CD14-positive monocyte (primary cell): ENCODE results near the gene IPPK. TPM values are rescaled to one million over a fixed set of nuclear protein-coding genes. Genes with fewer than 3 reads are reported as not detected.

Source experiments
- DNase-seq, 3 donors: peaks; one replicate each; pipeline ENCODE4 v3.0.0-alpha.2; 2011 to 2022
- H2AFZ ChIP-seq: 2 replicates; pipeline ENCODE4 v1.6.0; 2012; ENCODE audit warnings: mild to moderate bottlenecking, low read depth, low read length, inconsistent platforms; ENCODE audit not compliant: insufficient read depth, poor library complexity, severe bottlenecking
- H3K27ac ChIP-seq, 2 donors: 1 replicate in 1 of 2; 2 replicates in 1 of 2; pipeline ENCODE4 v1.5.1; 2012 to 2013; ENCODE audit warnings: low read length in 2 of 2, control low read depth in 1 of 2, inconsistent platforms in 1 of 2, low read depth in 1 of 2, mild to moderate bottlenecking in 1 of 2
- H3K27me3 ChIP-seq, 2 donors: one replicate each; pipeline versions ENCODE4 v1.6.0 to v1.6.1; 2011 to 2013; ENCODE audit warnings: low read length in 2 of 2; ENCODE audit not compliant: control insufficient read depth in 2 of 2, insufficient read depth in 2 of 2
- H3K36me3 ChIP-seq, 2 donors: replicated peaks in 1 of 2; 1 replicate in 1 of 2; 2 replicates in 1 of 2; pipeline versions ENCODE4 v1.5.1 to v1.6.1; 2012 to 2013; ENCODE audit warnings: low read length in 2 of 2, control low read depth in 1 of 2, inconsistent platforms in 1 of 2, mild to moderate bottlenecking in 1 of 2; ENCODE audit not compliant: insufficient read depth in 2 of 2, control insufficient read depth in 1 of 2
- H3K4me1 ChIP-seq, 2 donors: 1 replicate in 1 of 2; 2 replicates in 1 of 2; pipeline versions ENCODE4 v1.5.1 to v1.6.1; 2012 to 2013; ENCODE audit warnings: low read length in 2 of 2, control low read depth in 1 of 2, inconsistent platforms in 1 of 2, mild to moderate bottlenecking in 1 of 2, moderate library complexity in 1 of 2; ENCODE audit not compliant: insufficient read depth in 2 of 2, control insufficient read depth in 1 of 2
- H3K4me2 ChIP-seq: replicated peaks from 2 replicates; pipeline ENCODE3; 2012; ENCODE audit warnings: low read length, moderate library complexity, mild to moderate bottlenecking; ENCODE audit not compliant: poor library complexity, severe bottlenecking; ENCODE audit errors: extremely low read depth
- H3K4me3 ChIP-seq, 3 experiments: fragments of 200-600 bp in 1 of 3; sonication (generic) in 1 of 3; replicated peaks in 1 of 3; 1 replicate in 2 of 3; 2 replicates in 1 of 3; pipeline ENCODE4 v1.5.1; 2011 to 2013; ENCODE audit warnings: low read length in 3 of 3, mild to moderate bottlenecking in 3 of 3, control low read depth in 2 of 3, low read depth in 2 of 3, inconsistent platforms in 1 of 3, moderate library complexity in 1 of 3
- H3K79me2 ChIP-seq: 2 replicates; pipeline ENCODE4 v1.6.0; 2012; ENCODE audit warnings: mild to moderate bottlenecking, control low read depth, inconsistent platforms, low read length, moderate library complexity; ENCODE audit not compliant: insufficient read depth
- H3K9ac ChIP-seq: 2 replicates; pipeline ENCODE4 v1.6.0; 2017; ENCODE audit warnings: low read length, mild to moderate bottlenecking; ENCODE audit not compliant: insufficient read depth, poor library complexity, severe bottlenecking
- H3K9me3 ChIP-seq, 2 donors: replicated peaks in 1 of 2; 1 replicate in 1 of 2; 2 replicates in 1 of 2; pipeline versions ENCODE4 v1.5.1 to v1.6.1; 2012 to 2013; ENCODE audit warnings: low read length in 2 of 2, control low read depth in 1 of 2; ENCODE audit not compliant: control insufficient read depth in 1 of 2, insufficient read depth in 1 of 2
- H4K20me1 ChIP-seq: 2 replicates; pipeline ENCODE4 v1.6.0; 2012; ENCODE audit warnings: mild to moderate bottlenecking, low read length, control low read depth, moderate library complexity; ENCODE audit not compliant: insufficient read depth
- H3K27ac Mint-ChIP-seq, 7 donors: one replicate each; pipeline ENCODE4 v1.8.0; 2020; ENCODE audit warnings: mild to moderate bottlenecking in 7 of 7, mixed read lengths in 7 of 7, moderate library complexity in 6 of 7, inconsistent platforms in 2 of 7
- H3K27me3 Mint-ChIP-seq, 3 donors: one replicate each; pipeline ENCODE4 v1.8.0; 2021 to 2022; ENCODE audit warnings: low read depth in 3 of 3, mild to moderate bottlenecking in 3 of 3, mixed read lengths in 3 of 3, moderate library complexity in 3 of 3, inconsistent platforms in 1 of 3
- H3K36me3 Mint-ChIP-seq, 2 donors: one replicate each; pipeline ENCODE4 v1.8.0; 2020; ENCODE audit warnings: mixed read lengths in 2 of 2, inconsistent platforms in 1 of 2, mild to moderate bottlenecking in 1 of 2
- H3K4me1 Mint-ChIP-seq: one replicate; pipeline ENCODE4 v1.8.0; 2020; ENCODE audit warnings: mild to moderate bottlenecking, mixed read lengths
- H3K4me3 Mint-ChIP-seq, 2 donors: one replicate each; pipeline ENCODE4 v1.8.0; 2020; ENCODE audit warnings: mild to moderate bottlenecking in 2 of 2, mixed read lengths in 2 of 2, moderate library complexity in 1 of 2
- H3K9me3 Mint-ChIP-seq, 7 donors: one replicate each; pipeline ENCODE4 v1.8.0; 2020 to 2022; ENCODE audit warnings: mixed read lengths in 7 of 7, mild to moderate bottlenecking in 6 of 7, moderate library complexity in 6 of 7, inconsistent platforms in 2 of 7
- WGBS: methylation state at CpG from one replicate; pipeline ENCODE4 v1.1.5; 2013; ENCODE audit warnings: missing lambda C conversion rate; ENCODE audit not compliant: insufficient coverage; 5-methylcytosine and 5-hydroxymethylcytosine counted together
- intact Hi-C, 2 donors: fragments of 100-400 bp; cut with micrococcal nuclease; formaldehyde crosslinking; loops; one replicate each; pipeline versions ENCODE4 v1.15.0 to v1.15.1; 2023
- polyA plus RNA-seq, 3 donors: library from polyadenylated mRNA; depleted of rRNA in 1 of 3; unstranded in 2 of 3; stranded (reverse) in 1 of 3; fragments of 300-500 nt in 2 of 3; fragments of >200 nt in 1 of 3; fragmentation: Illumina TruSeq in 2 of 3; gene quantifications; 1 replicate in 2 of 3; 2 replicates in 1 of 3; pipeline ENCODE4 v1.2.3, GENCODE V29; 2012 to 2021
- TF ChIP-seq, protein P1 (sequence below): fragments of 200-600 bp; IDR thresholded peaks from one replicate; pipeline ENCODE4 v1.8.0; 2022; ENCODE audit warnings: antibody characterized with exemption, mild to moderate bottlenecking

The IPPK gene
- polyA plus RNA-seq, 3 donors = 1.9 to 11.6 (median 3.2) TPM

DNA sequence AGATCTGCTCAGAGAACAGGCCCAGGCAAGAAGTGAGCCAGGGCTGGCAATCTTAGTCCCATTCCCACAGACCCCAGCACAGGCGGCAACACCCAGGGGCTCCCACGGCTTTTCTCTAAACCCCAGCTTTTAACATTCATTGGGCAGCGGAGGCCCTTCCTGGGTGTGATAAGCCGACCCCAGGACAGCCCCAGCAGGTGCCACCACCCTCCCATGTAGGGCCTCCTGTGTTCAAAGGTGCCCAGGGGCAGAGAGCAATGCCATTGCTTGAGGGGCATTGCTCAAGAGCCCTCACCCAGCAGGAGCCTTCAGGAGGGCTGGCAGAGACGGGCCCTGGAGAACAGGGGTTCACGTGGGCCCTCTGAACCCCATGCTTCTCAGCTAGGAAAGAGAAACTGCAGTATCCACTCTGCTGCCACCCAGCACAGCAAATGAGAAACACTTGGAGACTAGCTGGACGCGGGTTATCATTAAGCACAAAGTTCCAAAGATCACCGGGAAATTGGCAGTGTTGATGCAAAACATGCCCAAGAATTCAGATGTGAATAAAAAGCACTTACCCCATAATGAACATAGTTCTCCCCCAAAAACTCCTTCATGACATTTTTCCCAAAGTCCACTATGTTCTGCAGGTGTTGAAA lies 13.9 kb downstream of the IPPK start:
- Mint-ChIP-seq H3K4me3 (no peak overlapping the region), H3K27me3 (peaks cover 0 to 2% (median 0%) of the 10 kb centered on the region in 3 donors), H3K9me3 (no peaks in the 10 kb centered on the region), H3K36me3 (peaks cover 56 to 67% of the 10 kb centered on the region in 2 donors), H3K27ac (peak overlapping the region in 1 of 7 donors; percentile 40), H3K4me1 (no peaks in the 10 kb centered on the region)
- Histone ChIP-seq H3K36me3 (peaks cover 59 to 78% of the 10 kb centered on the region in 2 donors), H3K9me3 (no peaks in the 10 kb centered on the region), H3K4me3 (no peak overlapping the region), H3K27me3 (no peaks in the 10 kb centered on the region), H2AFZ (no peak overlapping the region), H3K27ac (no peak overlapping the region), H3K79me2 (peaks cover 17% of the 10 kb centered on the region), H3K9ac (no peak overlapping the region), H3K4me2 (no peak overlapping the region), H4K20me1 (peaks cover 21% of the 10 kb centered on the region), H3K4me1 (no peaks in the 10 kb centered on the region)
- intact Hi-C loops = no loop called here
- TF ChIP-seq, protein P1, sequence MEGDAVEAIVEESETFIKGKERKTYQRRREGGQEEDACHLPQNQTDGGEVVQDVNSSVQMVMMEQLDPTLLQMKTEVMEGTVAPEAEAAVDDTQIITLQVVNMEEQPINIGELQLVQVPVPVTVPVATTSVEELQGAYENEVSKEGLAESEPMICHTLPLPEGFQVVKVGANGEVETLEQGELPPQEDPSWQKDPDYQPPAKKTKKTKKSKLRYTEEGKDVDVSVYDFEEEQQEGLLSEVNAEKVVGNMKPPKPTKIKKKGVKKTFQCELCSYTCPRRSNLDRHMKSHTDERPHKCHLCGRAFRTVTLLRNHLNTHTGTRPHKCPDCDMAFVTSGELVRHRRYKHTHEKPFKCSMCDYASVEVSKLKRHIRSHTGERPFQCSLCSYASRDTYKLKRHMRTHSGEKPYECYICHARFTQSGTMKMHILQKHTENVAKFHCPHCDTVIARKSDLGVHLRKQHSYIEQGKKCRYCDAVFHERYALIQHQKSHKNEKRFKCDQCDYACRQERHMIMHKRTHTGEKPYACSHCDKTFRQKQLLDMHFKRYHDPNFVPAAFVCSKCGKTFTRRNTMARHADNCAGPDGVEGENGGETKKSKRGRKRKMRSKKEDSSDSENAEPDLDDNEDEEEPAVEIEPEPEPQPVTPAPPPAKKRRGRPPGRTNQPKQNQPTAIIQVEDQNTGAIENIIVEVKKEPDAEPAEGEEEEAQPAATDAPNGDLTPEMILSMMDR = no peak
- WGBS = 96% methylated on average over 9 of the region's 9 CpGs
- no peak for DNase-seq

DNA sequence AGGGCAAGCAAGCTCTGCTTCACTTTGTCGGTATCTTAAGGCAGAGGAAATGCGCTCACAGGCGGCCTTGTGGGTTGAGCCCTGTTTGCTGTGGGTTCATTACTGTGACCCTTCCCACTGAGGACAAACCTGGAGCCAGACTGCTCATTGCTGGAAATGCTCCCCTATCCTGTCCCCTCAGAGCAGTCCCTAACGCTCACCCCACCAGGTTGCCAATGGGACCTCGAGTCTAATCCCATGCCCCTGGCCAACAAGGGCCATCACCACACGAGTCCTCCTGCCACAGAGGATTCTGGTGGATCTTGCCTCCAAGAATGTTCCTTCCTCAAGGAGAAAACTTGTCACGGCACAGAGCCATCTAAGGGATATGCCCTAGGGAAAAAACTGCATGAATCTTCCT lies 14.6 kb downstream of the IPPK start:
- DNase-seq = no peak
- Mint-ChIP-seq H3K36me3 (peaks cover 63 to 73% of the 10 kb centered on the region in 2 donors), H3K9me3 (no peaks in the 10 kb centered on the region), H3K27ac (peak overlapping the region in 3 of 7 donors; percentile 27 to 55 (median 34)), H3K4me3 (no peak overlapping the region), H3K4me1 (no peaks in the 10 kb centered on the region), H3K27me3 (peaks cover 0 to 2% (median 0%) of the 10 kb centered on the region in 3 donors)
- Histone ChIP-seq H3K4me1 (no peaks in the 10 kb centered on the region), H3K79me2 (peaks cover 11% of the 10 kb centered on the region), H3K9me3 (no peaks in the 10 kb centered on the region), H2AFZ (no peak overlapping the region), H3K9ac (no peak overlapping the region), H3K36me3 (peaks cover 65 to 85% of the 10 kb centered on the region in 2 donors), H3K4me3 (no peak overlapping the region), H3K27me3 (no peaks in the 10 kb centered on the region), H3K27ac (no peak overlapping the region), H4K20me1 (peaks cover 15% of the 10 kb centered on the region), H3K4me2 (no peak overlapping the region)
- intact Hi-C loops = no loop called here
- 97% methylated on average over 7 of the region's 7 CpGs for WGBS
- TF ChIP-seq, protein P1 = no peak
